ENCODE results near the gene ATP1A3.

GRCh38 chr19:41958367-41959055 is 35.5 kb downstream of the ATP1A3 start:
- TF ChIP-seq CTCF (IDR thresholded peaks at IDR 0.05) (no peak), POLR2AphosphoS5 (IDR thresholded peaks at IDR 0.05) (peak in 1 of 3 donors; percentile 49)
